ENCODE data around the gene SCGB1A1.

SCGB1A1 gene

GRCh38 chr11:62435846-62436660 lies 17.2 kb downstream of the SCGB1A1 start:
- ChIA-PET POLR2A (no interaction called here), CTCF (interaction anchor here (1.4 to 2.3 kb wide), 4 partner anchors 8 to 51 kb away, joined by 3 to 8 read pairs (median 5); no protein-coding TSS in a partner anchor)
- 27% methylated on average over 3 of the region's 5 CpGs for WGBS (ENCODE audit: insufficient coverage)
- DNase-seq: peak in 2 of 3 donors; percentile 63 to 74
- Histone ChIP-seq H3K36me3 (ENCODE audit: control insufficient read depth in 4 of 4, insufficient read depth in 4 of 4, low read length in 3 of 4) (no peaks in the 10 kb centered on the region), H3K4me3 (ENCODE audit: control insufficient read depth in 1 of 7, extremely low read depth in 1 of 7, insufficient read depth in 4 of 7, low read depth in 2 of 7, low read length in 6 of 7) (no peak overlapping the region), H3K27ac (ENCODE audit: insufficient read depth in 1 of 2, low read depth in 1 of 2, low read length in 2 of 2, poor library complexity in 1 of 2, severe bottlenecking in 2 of 2) (no peak overlapping the region), H3K9me3 (ENCODE audit: control extremely low read depth in 1 of 5, control insufficient read depth in 4 of 5, insufficient read depth in 2 of 5, low read depth in 1 of 5, low read length in 4 of 5) (no peaks in the 10 kb centered on the region), H3K27me3 (replicated peaks in 2 of 5; ENCODE audit: control insufficient read depth in 4 of 5, insufficient read depth in 5 of 5, low read length in 4 of 5) (no peaks in the 10 kb centered on the region), H3K4me1 (ENCODE audit: control extremely low read depth in 1 of 4, control insufficient read depth in 4 of 4, insufficient read depth in 4 of 4, low read length in 3 of 4) (peaks cover 14 to 56% (median 45%) of the 10 kb centered on the region in 4 experiments)

- H3K27me3 ChIP-seq (replicated peaks in 2 of 5; ENCODE audit: control insufficient read depth in 4 of 5, insufficient read depth in 5 of 5, low read length in 4 of 5): no peaks in the 10 kb centered on the region
- WGBS (ENCODE audit: insufficient coverage): no CpG with 5 or more reads among the region's 1 CpG
- H3K4me3 ChIP-seq (ENCODE audit: control insufficient read depth in 1 of 7, extremely low read depth in 1 of 7, insufficient read depth in 4 of 7, low read depth in 2 of 7, low read length in 6 of 7): no peak overlapping the region
- CTCF ChIA-PET: interaction anchor here (0.6 to 2.3 kb wide), 4 partner anchors 42 to 83 kb away, joined by 3 to 8 read pairs (median 4); no protein-coding TSS in a partner anchor
- H3K36me3 ChIP-seq (ENCODE audit: control insufficient read depth in 4 of 4, insufficient read depth in 4 of 4, low read length in 3 of 4): no peaks in the 10 kb centered on the region
- H3K4me1 ChIP-seq (ENCODE audit: control extremely low read depth in 1 of 4, control insufficient read depth in 4 of 4, insufficient read depth in 4 of 4, low read length in 3 of 4): peaks cover 14 to 45% (median 38%) of the 10 kb centered on the region in 4 experiments
- POLR2A ChIA-PET: no interaction called here
- no peak overlapping the region for H3K27ac ChIP-seq (ENCODE audit: insufficient read depth in 1 of 2, low read depth in 1 of 2, low read length in 2 of 2, poor library complexity in 1 of 2, severe bottlenecking in 2 of 2)
- no peak for DNase-seq
- no peaks in the 10 kb centered on the region for H3K9me3 ChIP-seq (ENCODE audit: control extremely low read depth in 1 of 5, control insufficient read depth in 4 of 5, insufficient read depth in 2 of 5, low read depth in 1 of 5, low read length in 4 of 5)
Observed at GRCh38 chr11:62437616-62438015, 18.8 kb downstream of the SCGB1A1 start.

DNA sequence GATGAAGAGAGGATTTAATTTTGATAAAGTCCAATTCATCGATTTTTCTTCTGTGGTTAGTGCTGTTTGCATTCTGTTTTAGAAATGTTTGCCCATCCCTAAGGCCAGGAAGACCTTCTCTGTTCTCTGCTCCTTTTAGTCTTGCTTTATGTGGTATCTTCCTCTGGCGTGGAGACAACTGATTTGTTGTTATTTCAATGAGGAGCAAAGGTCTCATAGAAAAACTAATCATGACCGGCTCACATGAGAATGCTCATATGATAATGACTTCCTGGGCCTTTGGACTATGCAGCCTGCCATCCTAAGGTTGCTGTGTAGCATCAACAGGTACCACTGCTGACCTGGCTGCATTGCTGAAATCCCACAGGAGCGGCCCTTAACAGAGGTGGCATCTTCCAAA lies 19.8 kb downstream of the SCGB1A1 start:
- WGBS (ENCODE audit: insufficient coverage): 100% methylated on average over 2 of the region's 4 CpGs
- no peak overlapping the region for H3K4me3 ChIP-seq (ENCODE audit: control insufficient read depth in 1 of 7, extremely low read depth in 1 of 7, insufficient read depth in 4 of 7, low read depth in 2 of 7, low read length in 6 of 7)
- H3K4me1 ChIP-seq (ENCODE audit: control extremely low read depth in 1 of 4, control insufficient read depth in 4 of 4, insufficient read depth in 4 of 4, low read length in 3 of 4): peaks cover 7 to 38% (median 32%) of the 10 kb centered on the region in 4 experiments
- CTCF ChIA-PET: interaction anchor here (0.7 to 1.2 kb wide), 2 partner anchors 10 to 42 kb away, joined by 3 read pairs; no protein-coding TSS in a partner anchor
- H3K36me3 ChIP-seq (ENCODE audit: control insufficient read depth in 4 of 4, insufficient read depth in 4 of 4, low read length in 3 of 4): no peaks in the 10 kb centered on the region
- H3K9me3 ChIP-seq (ENCODE audit: control extremely low read depth in 1 of 5, control insufficient read depth in 4 of 5, insufficient read depth in 2 of 5, low read depth in 1 of 5, low read length in 4 of 5): no peaks in the 10 kb centered on the region
- no peak overlapping the region for H3K27ac ChIP-seq (ENCODE audit: insufficient read depth in 1 of 2, low read depth in 1 of 2, low read length in 2 of 2, poor library complexity in 1 of 2, severe bottlenecking in 2 of 2)
- H3K27me3 ChIP-seq (replicated peaks in 2 of 5; ENCODE audit: control insufficient read depth in 4 of 5, insufficient read depth in 5 of 5, low read length in 4 of 5): no peaks in the 10 kb centered on the region
- no peak for DNase-seq
- POLR2A ChIA-PET: no interaction called here

- CTCF ChIA-PET: interaction anchor here (0.8 to 1.7 kb wide), 4 partner anchors 11 to 15 kb away, joined by 3 to 4 read pairs (median 3); no protein-coding TSS in a partner anchor
- Histone ChIP-seq H3K9me3 (ENCODE audit: control extremely low read depth in 1 of 5, control insufficient read depth in 4 of 5, insufficient read depth in 2 of 5, low read depth in 1 of 5, low read length in 4 of 5) (no peaks in the 10 kb centered on the region), H3K27me3 (replicated peaks in 2 of 5; ENCODE audit: control insufficient read depth in 4 of 5, insufficient read depth in 5 of 5, low read length in 4 of 5) (no peaks in the 10 kb centered on the region), H3K4me3 (ENCODE audit: control insufficient read depth in 1 of 7, extremely low read depth in 1 of 7, insufficient read depth in 4 of 7, low read depth in 2 of 7, low read length in 6 of 7) (no peak overlapping the region), H3K4me1 (ENCODE audit: control extremely low read depth in 1 of 4, control insufficient read depth in 4 of 4, insufficient read depth in 4 of 4, low read length in 3 of 4) (peaks cover 11 to 40% (median 34%) of the 10 kb centered on the region in 4 experiments), H3K36me3 (ENCODE audit: control insufficient read depth in 4 of 4, insufficient read depth in 4 of 4, low read length in 3 of 4) (no peaks in the 10 kb centered on the region), H3K27ac (ENCODE audit: insufficient read depth in 1 of 2, low read depth in 1 of 2, low read length in 2 of 2, poor library complexity in 1 of 2, severe bottlenecking in 2 of 2) (no peak overlapping the region)
- POLR2A ChIA-PET: interaction anchor here (0.6 kb wide), 2 partner anchors 44 to 97 kb away, joined by 3 to 4 read pairs; no protein-coding TSS in a partner anchor
- no peak for DNase-seq
- 58% methylated on average over 14 of the region's 23 CpGs for WGBS (ENCODE audit: insufficient coverage)
Observed at GRCh38 chr11:62439785-62440602, 21.2 kb downstream of the SCGB1A1 start.

DNA sequence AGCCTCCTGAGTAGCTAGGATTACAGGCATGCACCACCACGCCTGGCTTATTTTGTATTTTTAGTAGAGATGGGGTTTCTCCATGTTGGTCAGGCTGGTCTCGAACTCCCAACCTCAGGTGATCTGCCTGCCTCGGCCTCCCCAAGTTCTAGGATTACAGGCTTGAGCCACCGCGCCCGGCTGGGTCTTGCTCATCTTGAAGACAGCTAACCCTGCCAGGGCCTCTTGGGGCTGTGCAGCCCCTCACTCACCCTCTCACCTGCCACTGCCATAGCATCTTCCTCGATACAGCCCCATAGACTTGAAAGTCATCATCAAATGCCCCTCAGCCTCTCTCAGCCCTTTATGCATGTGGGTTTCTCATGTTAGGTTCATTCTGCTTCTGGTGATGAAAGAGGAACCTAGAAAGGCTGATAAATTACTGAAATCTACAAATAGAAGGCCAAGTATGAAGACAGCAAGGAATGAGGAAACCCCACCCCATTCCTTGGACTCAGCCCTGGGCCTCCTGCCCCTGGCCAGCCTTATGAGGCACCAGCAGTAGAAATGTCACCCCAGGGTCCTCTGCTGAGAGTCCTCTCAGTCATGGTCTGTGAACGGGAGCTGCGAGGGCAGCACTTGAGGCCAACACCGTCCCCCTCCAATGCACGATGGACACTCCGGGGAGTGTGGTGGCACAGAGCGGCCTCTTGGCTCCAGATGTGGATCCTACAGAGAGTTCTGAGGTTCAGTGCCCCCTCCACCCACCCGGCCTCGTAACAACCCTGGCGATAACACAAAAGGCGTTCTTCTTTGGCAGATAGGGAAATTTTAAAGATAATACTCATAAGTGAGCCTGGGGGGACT lies 24.8 kb downstream of the SCGB1A1 start:
- Histone ChIP-seq H3K4me1 (ENCODE audit: control extremely low read depth in 1 of 4, control insufficient read depth in 4 of 4, insufficient read depth in 4 of 4, low read length in 3 of 4) (peaks cover 6 to 27% (median 25%) of the 10 kb centered on the region in 4 experiments), H3K27me3 (replicated peaks in 2 of 5; ENCODE audit: control insufficient read depth in 4 of 5, insufficient read depth in 5 of 5, low read length in 4 of 5) (peaks cover 0 to 3% (median 0%) of the 10 kb centered on the region in 5 experiments), H3K9me3 (ENCODE audit: control extremely low read depth in 1 of 5, control insufficient read depth in 4 of 5, insufficient read depth in 2 of 5, low read depth in 1 of 5, low read length in 4 of 5) (no peaks in the 10 kb centered on the region), H3K4me3 (ENCODE audit: control insufficient read depth in 1 of 7, extremely low read depth in 1 of 7, insufficient read depth in 4 of 7, low read depth in 2 of 7, low read length in 6 of 7) (peak overlapping the region in 4 of 7 experiments; percentile 38 to 75 (median 62)), H3K27ac (ENCODE audit: insufficient read depth in 1 of 2, low read depth in 1 of 2, low read length in 2 of 2, poor library complexity in 1 of 2, severe bottlenecking in 2 of 2) (peak overlapping the region in 1 of 2 experiments; percentile 46), H3K36me3 (ENCODE audit: control insufficient read depth in 4 of 4, insufficient read depth in 4 of 4, low read length in 3 of 4) (no peaks in the 10 kb centered on the region)
- 65% methylated on average over 10 of the region's 17 CpGs for WGBS (ENCODE audit: insufficient coverage)
- ChIA-PET CTCF (interaction anchor here (0.8 to 2.7 kb wide), 11 partner anchors 8 to 117 kb away, joined by 3 to 10 read pairs (median 4); no protein-coding TSS in a partner anchor), POLR2A (interaction anchor here (1.4 kb wide), 1 partner anchor 15 kb away, joined by 3 read pairs; no protein-coding TSS in a partner anchor)
- DNase-seq: peak in 2 of 3 donors; percentile 51 to 62

GRCh38 chr11:62444236-62444833 lies 25.5 kb downstream of the SCGB1A1 start:
- DNase-seq: peak; percentile 73 to 90 (median 86)
- peaks cover 6 to 27% (median 25%) of the 10 kb centered on the region in 4 experiments for H3K4me1 ChIP-seq (ENCODE audit: control extremely low read depth in 1 of 4, control insufficient read depth in 4 of 4, insufficient read depth in 4 of 4, low read length in 3 of 4)
- H3K27ac ChIP-seq (ENCODE audit: insufficient read depth in 1 of 2, low read depth in 1 of 2, low read length in 2 of 2, poor library complexity in 1 of 2, severe bottlenecking in 2 of 2): peak overlapping the region in 1 of 2 experiments; percentile 46
- peaks cover 0 to 3% (median 0%) of the 10 kb centered on the region in 5 experiments for H3K27me3 ChIP-seq (replicated peaks in 2 of 5; ENCODE audit: control insufficient read depth in 4 of 5, insufficient read depth in 5 of 5, low read length in 4 of 5)
- POLR2A ChIA-PET: interaction anchor here (1.4 kb wide), 1 partner anchor 16 kb away, joined by 3 read pairs; no protein-coding TSS in a partner anchor
- H3K9me3 ChIP-seq (ENCODE audit: control extremely low read depth in 1 of 5, control insufficient read depth in 4 of 5, insufficient read depth in 2 of 5, low read depth in 1 of 5, low read length in 4 of 5): no peaks in the 10 kb centered on the region
- CTCF ChIA-PET: interaction anchor here (0.8 to 2.7 kb wide), 13 partner anchors 8 to 116 kb away, joined by 3 to 10 read pairs (median 4); no protein-coding TSS in a partner anchor
- H3K4me3 ChIP-seq (ENCODE audit: control insufficient read depth in 1 of 7, extremely low read depth in 1 of 7, insufficient read depth in 4 of 7, low read depth in 2 of 7, low read length in 6 of 7): peak overlapping the region in 5 of 7 experiments; percentile 32 to 75 (median 67)
- WGBS (ENCODE audit: insufficient coverage): under 1% methylated on average over 20 of the region's 23 CpGs
- H3K36me3 ChIP-seq (ENCODE audit: control insufficient read depth in 4 of 4, insufficient read depth in 4 of 4, low read length in 3 of 4): no peaks in the 10 kb centered on the region

Data from common myeloid progenitor, CD34-positive (primary cell).